ENCODE measurements around the gene CYSLTR2. TPM values are rescaled to one million over a fixed set of nuclear protein-coding genes. Genes with fewer than 3 reads are reported as not detected.

The CYSLTR2 gene
- total RNA-seq, 2 experiments from 2014 or later = 1.1 to 1.5 TPM

GRCh38 chr13:48642061-48642460, 11.7 kb upstream of the CYSLTR2 start:
- ChIA-PET POLR2A (interaction anchor here (1.2 kb wide), 1 partner anchor 10 kb away, joined by 4 read pairs; no protein-coding TSS in a partner anchor), CTCF (interaction anchor here (1.1 kb wide), 2 partner anchors 10 to 15 kb away, joined by 3 read pairs; no protein-coding TSS in a partner anchor)
- Mint-ChIP-seq H3K9me3 (peaks cover 3% of the 10 kb centered on the region), H3K36me3 (ENCODE audit: low read depth) (peaks cover 2% of the 10 kb centered on the region), H3K27me3 (peaks cover 1% of the 10 kb centered on the region), H3K4me3 (no peak overlapping the region), H3K27ac (no peak overlapping the region), H3K4me1 (ENCODE audit: low read depth) (no peaks in the 10 kb centered on the region)
- DNase-seq = no peak
- TF ChIP-seq CTCF (IDR thresholded peaks at IDR 0.05) = no peak
- no peak for ATAC-seq
- intact Hi-C loops (cut with micrococcal nuclease) = loop anchor here (5.0 kb wide), 1 partner anchor 125 kb away; no protein-coding TSS in a partner anchor

- intact Hi-C loops (cut with micrococcal nuclease) = loop anchor here (5.0 kb wide), 1 partner anchor 124 kb away; no protein-coding TSS in a partner anchor
- H3K36me3 Mint-ChIP-seq (ENCODE audit: low read depth) = no peaks in the 10 kb centered on the region
- no peaks in the 10 kb centered on the region for H3K4me1 Mint-ChIP-seq (ENCODE audit: low read depth)
Measured at GRCh38 chr13:48643159-48643558, 10.6 kb upstream of the CYSLTR2 start.

GRCh38 chr13:48644141-48644540, 9.6 kb upstream of the CYSLTR2 start:
- DNase-seq = no peak
- ATAC-seq = no peak
- intact Hi-C loops (cut with micrococcal nuclease) = loop anchor here (5.0 kb wide), 1 partner anchor 123 kb away; no protein-coding TSS in a partner anchor
- no peak for TF ChIP-seq CTCF (IDR thresholded peaks at IDR 0.05)
- Mint-ChIP-seq H3K4me3 (no peak overlapping the region), H3K9me3 (no peaks in the 10 kb centered on the region), H3K36me3 (ENCODE audit: low read depth) (no peaks in the 10 kb centered on the region), H3K27me3 (peaks cover 1% of the 10 kb centered on the region), H3K4me1 (ENCODE audit: low read depth) (no peaks in the 10 kb centered on the region), H3K27ac (no peak overlapping the region)
- CTCF ChIA-PET = interaction anchor here (0.6 to 1.7 kb wide), 3 partner anchors 8 to 108 kb away, joined by 3 to 4 read pairs (median 3); no protein-coding TSS in a partner anchor
- POLR2A ChIA-PET = no interaction called here

More at GRCh38 chr13:48643159-48643558, 10.6 kb upstream of the CYSLTR2 start:
- POLR2A ChIA-PET = no interaction called here
- Mint-ChIP-seq H3K27me3 (peaks cover 1% of the 10 kb centered on the region), H3K27ac (no peak overlapping the region), H3K9me3 (no peaks in the 10 kb centered on the region), H3K4me3 (no peak overlapping the region)
- no peak for ATAC-seq
- no peak for DNase-seq
- no peak for TF ChIP-seq CTCF (IDR thresholded peaks at IDR 0.05)
- CTCF ChIA-PET = interaction anchor here (0.6 to 1.1 kb wide), 2 partner anchors 16 to 91 kb away, joined by 3 to 4 read pairs; no protein-coding TSS in a partner anchor

GRCh38 chr13:48644951-48645350, 8.8 kb upstream of the CYSLTR2 start:
- H3K36me3 Mint-ChIP-seq (ENCODE audit: low read depth) = no peaks in the 10 kb centered on the region
- ATAC-seq (no peak), DNase-seq (no peak)
- H3K27ac Mint-ChIP-seq = no peak overlapping the region
- ChIA-PET POLR2A (no interaction called here), CTCF (interaction anchor here (1.0 to 1.7 kb wide), 2 partner anchors 14 to 95 kb away, joined by 3 to 4 read pairs; no protein-coding TSS in a partner anchor)
- no peak overlapping the region for H3K4me3 Mint-ChIP-seq
- intact Hi-C loops (cut with micrococcal nuclease) = loop anchor here (5.0 kb wide), 1 partner anchor 122 kb away; no protein-coding TSS in a partner anchor
- H3K9me3 Mint-ChIP-seq = no peaks in the 10 kb centered on the region
- no peaks in the 10 kb centered on the region for H3K4me1 Mint-ChIP-seq (ENCODE audit: low read depth)
- no peak for TF ChIP-seq CTCF (IDR thresholded peaks at IDR 0.05)
- H3K27me3 Mint-ChIP-seq = peaks cover 1% of the 10 kb centered on the region

GRCh38 chr13:48645845-48646244, 7.9 kb upstream of the CYSLTR2 start:
- intact Hi-C loops (cut with micrococcal nuclease) = no loop called here
- no peaks in the 10 kb centered on the region for H3K4me1 Mint-ChIP-seq (ENCODE audit: low read depth)
- H3K4me3 Mint-ChIP-seq = no peak overlapping the region
- peaks cover 1% of the 10 kb centered on the region for H3K27me3 Mint-ChIP-seq
- H3K9me3 Mint-ChIP-seq = no peaks in the 10 kb centered on the region
- no peaks in the 10 kb centered on the region for H3K36me3 Mint-ChIP-seq (ENCODE audit: low read depth)
- ChIA-PET CTCF (interaction anchor here (1.0 to 1.9 kb wide), 2 partner anchors 49 to 96 kb away, joined by 3 to 4 read pairs; no protein-coding TSS in a partner anchor), POLR2A (no interaction called here)
- ATAC-seq (no peak), DNase-seq (no peak)
- no peak overlapping the region for H3K27ac Mint-ChIP-seq
- TF ChIP-seq CTCF (IDR thresholded peaks at IDR 0.05) = no peak
